Panc1 (cell line): ENCODE data around the gene LEFTY2. TPM values are rescaled to one million over a fixed set of nuclear protein-coding genes. Genes with fewer than 3 reads are reported as not detected.
A peak's percentile ranks its signal among the peaks of the same experiment; 100 is the strongest.

ENCODE experiments used
- ATAC-seq: fragments of 200-7000 bp; cut with Tn5 transposase; 2 replicates; pipeline ENCODE4 v1.9.1; 2020; ENCODE audit warnings: mild to moderate bottlenecking, moderate library complexity
- BruUV-seq: library from RNA; stranded (reverse); fragments of 400-500 nt; replicated peaks from 2 replicates; lab custom pipeline; 2021; lab: Mats Ljungman, UMichigan
- CTCF ChIA-PET: fragments of 300-600 bp; sonication (Branson Sonifier 250); formaldehyde crosslinking; loops from one replicate; lab custom pipeline; 2022; ENCODE audit warnings: antibody characterized with exemption; lab: Charles Lee
- POLR2A ChIA-PET: fragments of 300-600 bp; sonication (Branson Sonifier 250); formaldehyde crosslinking; loops from one replicate; lab custom pipeline; 2022; ENCODE audit warnings: antibody characterized with exemption; lab: Charles Lee
- DNase-seq: peaks from one replicate; pipeline ENCODE4 v3.0.0-alpha.2; 2010; ENCODE audit warnings: low read depth, low spot score
- H3K27ac ChIP-seq: 2 replicates; pipeline ENCODE4 v1.5.1; 2011; ENCODE audit warnings: mild to moderate bottlenecking, low read length, inconsistent platforms
- H3K27me3 ChIP-seq: fragments of 200-500 bp; sonication (Bioruptor generic); 2 replicates; pipeline ENCODE4 v1.6.0; 2014; ENCODE audit warnings: low read length, inconsistent platforms; ENCODE audit not compliant: control insufficient read depth, insufficient read depth
- H3K36me3 ChIP-seq: fragments of 200-500 bp; sonication (Bioruptor generic); 2 replicates; pipeline ENCODE4 v1.5.1; 2014; ENCODE audit warnings: inconsistent platforms, mild to moderate bottlenecking, low read length, moderate library complexity; ENCODE audit not compliant: control insufficient read depth, insufficient read depth
- H3K4me1 ChIP-seq: 2 replicates; pipeline ENCODE4 v1.5.1; 2011; ENCODE audit warnings: inconsistent platforms, mild to moderate bottlenecking, low read length, moderate library complexity; ENCODE audit not compliant: control insufficient read depth, insufficient read depth
- H3K4me3 ChIP-seq, 2 experiments: 2 replicates each; pipeline ENCODE4 v1.5.1; 2011 to 2012; ENCODE audit warnings: low read depth in 2 of 2, low read length in 2 of 2, mild to moderate bottlenecking in 2 of 2, inconsistent platforms in 1 of 2, moderate library complexity in 1 of 2
- H3K9me3 ChIP-seq: fragments of 200-500 bp; sonication (Bioruptor generic); 2 replicates; pipeline ENCODE4 v1.5.1; 2014; ENCODE audit warnings: low read depth, mild to moderate bottlenecking, inconsistent platforms, low read length, moderate library complexity; ENCODE audit not compliant: control insufficient read depth, insufficient read depth
- CTCF ChIP-seq: fragments of 450-650 bp; IDR thresholded peaks from 2 replicates; pipeline ENCODE4 v1.5.1; 2017; ENCODE audit warnings: mild to moderate bottlenecking
- POLR2AphosphoS5 ChIP-seq: IDR thresholded peaks from 2 replicates; pipeline ENCODE4 v1.6.1; 2012; ENCODE audit warnings: mild to moderate bottlenecking, low read depth, low read length, moderate library complexity
- REST ChIP-seq, 2 experiments: IDR thresholded peaks; 2 replicates each; pipeline ENCODE4 v1.6.1; 2011 to 2012; ENCODE audit warnings: low read depth in 2 of 2, control low read depth in 1 of 2, low read length in 1 of 2, mild to moderate bottlenecking in 1 of 2, moderate library complexity in 1 of 2; ENCODE audit not compliant: insufficient read depth in 1 of 2
- SIN3A ChIP-seq: IDR thresholded peaks from 2 replicates; pipeline ENCODE4 v1.6.1; 2012; ENCODE audit warnings: low read depth, mild to moderate bottlenecking, low read length, moderate library complexity, borderline replicate concordance; ENCODE audit not compliant: insufficient read depth
- TCF7L2 ChIP-seq: IDR thresholded peaks from 2 replicates; pipeline ENCODE4 v1.6.1; 2011; ENCODE audit warnings: mild to moderate bottlenecking, low read depth, low read length, inconsistent platforms
- in situ Hi-C: cut with HindIII; loops from 2 replicates; pipeline ENCODE4 v1.10.0; 2016; ENCODE audit warnings: low sequenced_read_pairs, low pct_unique_long_range_greater_than_20kb
- intact Hi-C: fragments of 100-400 bp; cut with micrococcal nuclease; formaldehyde crosslinking; loops from one replicate; pipeline ENCODE4 v1.10.0; 2022; ENCODE audit not compliant: unreplicated experiment
- total RNA-seq: library from RNA; stranded (reverse); gene quantifications from one replicate; pipeline ENCODE4 v1.2.1, GENCODE V29; 2021; ENCODE audit not compliant: unreplicated experiment

LEFTY2 gene
- total RNA-seq, 1 experiment from 2014 or later: not detected

GRCh38 chr1:225934711-225935110, 6.3 kb downstream of the LEFTY2 start:
- DNase-seq (no peak), ATAC-seq (no peak)
- Histone ChIP-seq H3K27ac (no peak overlapping the region), H3K4me3 (no peak overlapping the region), H3K36me3 (no peaks in the 10 kb centered on the region), H3K27me3 (no peaks in the 10 kb centered on the region), H3K4me1 (no peaks in the 10 kb centered on the region), H3K9me3 (no peaks in the 10 kb centered on the region)
- TF ChIP-seq CTCF: no peak
- TF ChIP-seq SIN3A: no peak
- no peak for TF ChIP-seq POLR2AphosphoS5
- TF ChIP-seq REST (IDR thresholded peaks at IDR 0.05; ENCODE audit: insufficient read depth in 1 of 2, low read depth in 2 of 2, low read length in 1 of 2): no peak
- TF ChIP-seq TCF7L2: no peak
- in situ Hi-C loops (no loop called here), intact Hi-C loops (no loop called here)
- ChIA-PET CTCF (no interaction called here), POLR2A (no interaction called here)
- BruUV-seq: no TSS peak

- CTCF ChIA-PET: no interaction called here
- H3K4me1 ChIP-seq: no peaks in the 10 kb centered on the region
- no peaks in the 10 kb centered on the region for H3K36me3 ChIP-seq
- TF ChIP-seq POLR2AphosphoS5: no peak
- no peak for TF ChIP-seq TCF7L2
- no peak for TF ChIP-seq REST (IDR thresholded peaks at IDR 0.05; ENCODE audit: insufficient read depth in 1 of 2, low read depth in 2 of 2, low read length in 1 of 2)
- no peak for TF ChIP-seq SIN3A
- POLR2A ChIA-PET: no interaction called here
- BruUV-seq: no TSS peak
- no peak overlapping the region for H3K4me3 ChIP-seq
- no peak overlapping the region for H3K27ac ChIP-seq
- H3K9me3 ChIP-seq: no peaks in the 10 kb centered on the region
- peak; percentile 86 for ATAC-seq
- DNase-seq: peak; percentile 41
- H3K27me3 ChIP-seq: no peaks in the 10 kb centered on the region
- in situ Hi-C loops (no loop called here), intact Hi-C loops (no loop called here)
Observed at GRCh38 chr1:225933072-225933471, 7.9 kb downstream of the LEFTY2 start.
